Sigmoid colon (tissue), 4 donors: ENCODE results near the gene COL11A1.

Experiments
- EP300 ChIP-seq, 4 donors: sonication (generic); formaldehyde crosslinking; IDR thresholded peaks; one replicate each; pipeline ENCODE4 v1.6.1; 2017; ENCODE audit warnings: antibody characterized with exemption in 4 of 4
- POLR2A ChIP-seq, 2 donors: fragments of 450-650 bp; IDR thresholded peaks; one replicate each; pipeline ENCODE4 v1.6.1; 2016; ENCODE audit warnings: antibody characterized with exemption in 2 of 2, mild to moderate bottlenecking in 2 of 2, moderate library complexity in 2 of 2
- POLR2AphosphoS5 ChIP-seq, 4 donors: sonication (generic); formaldehyde crosslinking; IDR thresholded peaks; one replicate each; pipeline ENCODE4 v1.6.1; 2017; ENCODE audit warnings: antibody characterized with exemption in 4 of 4
- TF ChIP-seq, protein P1 (sequence below), 4 experiments: fragments of 450-650 bp in 3 of 4; fragments of 200-600 bp in 1 of 4; IDR thresholded peaks; one replicate each; pipeline ENCODE4 v1.5.1; 2016 to 2019; ENCODE audit warnings: antibody characterized with exemption in 4 of 4, mild to moderate bottlenecking in 3 of 4, moderate library complexity in 2 of 4

DNA sequence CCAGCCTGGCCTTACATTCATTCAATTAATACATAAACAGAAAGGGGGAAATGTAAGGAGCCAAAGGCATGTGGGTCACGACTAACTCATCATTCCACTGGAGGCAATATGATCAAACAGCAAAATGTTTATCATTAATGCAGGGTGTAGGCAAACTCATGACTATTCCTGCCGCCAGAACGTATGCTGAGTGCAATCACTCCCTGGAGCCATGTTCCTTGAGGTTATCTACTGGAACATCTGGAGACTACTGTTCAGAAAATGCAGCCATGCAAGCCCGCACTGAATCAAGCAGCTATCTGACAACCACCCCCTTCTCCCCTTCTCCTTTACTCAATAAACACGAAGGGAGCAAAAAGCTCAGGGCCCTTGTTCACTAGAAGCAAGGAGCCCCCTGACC, 267.6 kb downstream of the COL11A1 start:
- TF ChIP-seq POLR2A (IDR thresholded peaks at IDR 0.05), result no peak
- TF ChIP-seq, protein P1, sequence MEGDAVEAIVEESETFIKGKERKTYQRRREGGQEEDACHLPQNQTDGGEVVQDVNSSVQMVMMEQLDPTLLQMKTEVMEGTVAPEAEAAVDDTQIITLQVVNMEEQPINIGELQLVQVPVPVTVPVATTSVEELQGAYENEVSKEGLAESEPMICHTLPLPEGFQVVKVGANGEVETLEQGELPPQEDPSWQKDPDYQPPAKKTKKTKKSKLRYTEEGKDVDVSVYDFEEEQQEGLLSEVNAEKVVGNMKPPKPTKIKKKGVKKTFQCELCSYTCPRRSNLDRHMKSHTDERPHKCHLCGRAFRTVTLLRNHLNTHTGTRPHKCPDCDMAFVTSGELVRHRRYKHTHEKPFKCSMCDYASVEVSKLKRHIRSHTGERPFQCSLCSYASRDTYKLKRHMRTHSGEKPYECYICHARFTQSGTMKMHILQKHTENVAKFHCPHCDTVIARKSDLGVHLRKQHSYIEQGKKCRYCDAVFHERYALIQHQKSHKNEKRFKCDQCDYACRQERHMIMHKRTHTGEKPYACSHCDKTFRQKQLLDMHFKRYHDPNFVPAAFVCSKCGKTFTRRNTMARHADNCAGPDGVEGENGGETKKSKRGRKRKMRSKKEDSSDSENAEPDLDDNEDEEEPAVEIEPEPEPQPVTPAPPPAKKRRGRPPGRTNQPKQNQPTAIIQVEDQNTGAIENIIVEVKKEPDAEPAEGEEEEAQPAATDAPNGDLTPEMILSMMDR (IDR thresholded peaks at IDR 0.05), result no peak
- no peak for TF ChIP-seq EP300 (IDR thresholded peaks at IDR 0.05)
- no peak for TF ChIP-seq POLR2AphosphoS5 (IDR thresholded peaks at IDR 0.05)
